GM21717 (cell line): ENCODE results near the gene GATA2.

Experiments
- ATAC-seq: cut with Tn5 transposase; IDR thresholded peaks from one replicate; pipeline ENCODE4 v1.9.1; 2021; ENCODE audit warnings: mild to moderate bottlenecking, moderate library complexity; ENCODE audit not compliant: unreplicated experiment

GATA2 gene

GRCh38 chr3:128488991-128489673 is 3.9 kb downstream of the GATA2 start:
- no peak for ATAC-seq

- no peak for ATAC-seq
Observed at GRCh38 chr3:128488636-128488990, 4.4 kb downstream of the GATA2 start.

- ATAC-seq, result no peak
Observed at GRCh38 chr3:128487813-128488635, 5.0 kb downstream of the GATA2 start.

- ATAC-seq, result no peak
Observed at GRCh38 chr3:128487538-128487812, 5.5 kb downstream of the GATA2 start.

- ATAC-seq, result no peak
Observed at GRCh38 chr3:128486681-128487537, 6.1 kb downstream of the GATA2 start.

- no peak for ATAC-seq
Observed at GRCh38 chr3:128486205-128486628, 6.8 kb downstream of the GATA2 start.

GRCh38 chr3:128485282-128486204 is 7.5 kb downstream of the GATA2 start:
- no peak for ATAC-seq

- ATAC-seq, result no peak
Observed at GRCh38 chr3:128484404-128485281, 8.4 kb downstream of the GATA2 start.

- no peak for ATAC-seq
Observed at GRCh38 chr3:128483657-128484403, 9.2 kb downstream of the GATA2 start.

- ATAC-seq, result no peak
Observed at GRCh38 chr3:128482666-128483656, 10.0 kb downstream of the GATA2 start.

GRCh38 chr3:128482175-128482574 is 10.8 kb downstream of the GATA2 start:
- ATAC-seq, result no peak

GRCh38 chr3:128481438-128481942 is 11.5 kb downstream of the GATA2 start:
- ATAC-seq, result no peak

- ATAC-seq, result no peak
Observed at GRCh38 chr3:128480717-128481437, 12.1 kb downstream of the GATA2 start.

- ATAC-seq, result no peak
Observed at GRCh38 chr3:128480278-128480677, 12.7 kb downstream of the GATA2 start.

GRCh38 chr3:128479558-128480086 is 13.4 kb downstream of the GATA2 start:
- no peak for ATAC-seq
